ENCODE data around the gene CYP4F8. TPM values are rescaled to one million over a fixed set of nuclear protein-coding genes. Genes with fewer than 3 reads are reported as not detected.

The CYP4F8 gene
- total RNA-seq, 1 experiment from 2014 or later, result not detected

DNA sequence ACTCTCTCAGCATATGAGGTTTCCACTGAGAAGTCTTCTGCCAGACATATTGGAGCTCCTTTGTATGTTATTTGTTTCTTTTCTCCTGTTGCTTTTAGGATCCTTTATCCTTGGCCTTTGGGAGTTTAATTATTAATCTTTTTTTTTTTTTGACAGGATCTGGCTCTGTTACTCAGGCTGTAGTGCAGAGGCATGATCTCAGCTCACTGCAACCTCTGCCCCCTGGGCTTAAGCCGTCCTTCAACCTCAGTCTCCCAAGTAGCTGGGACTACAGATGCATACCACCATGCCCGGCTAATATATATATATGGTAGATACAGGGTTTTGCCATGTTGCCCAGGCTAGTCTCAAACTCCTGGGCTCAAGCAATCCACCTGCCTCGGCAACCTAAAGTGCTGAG, 19.1 kb downstream of the CYP4F8 start:
- TF ChIP-seq, protein P1, sequence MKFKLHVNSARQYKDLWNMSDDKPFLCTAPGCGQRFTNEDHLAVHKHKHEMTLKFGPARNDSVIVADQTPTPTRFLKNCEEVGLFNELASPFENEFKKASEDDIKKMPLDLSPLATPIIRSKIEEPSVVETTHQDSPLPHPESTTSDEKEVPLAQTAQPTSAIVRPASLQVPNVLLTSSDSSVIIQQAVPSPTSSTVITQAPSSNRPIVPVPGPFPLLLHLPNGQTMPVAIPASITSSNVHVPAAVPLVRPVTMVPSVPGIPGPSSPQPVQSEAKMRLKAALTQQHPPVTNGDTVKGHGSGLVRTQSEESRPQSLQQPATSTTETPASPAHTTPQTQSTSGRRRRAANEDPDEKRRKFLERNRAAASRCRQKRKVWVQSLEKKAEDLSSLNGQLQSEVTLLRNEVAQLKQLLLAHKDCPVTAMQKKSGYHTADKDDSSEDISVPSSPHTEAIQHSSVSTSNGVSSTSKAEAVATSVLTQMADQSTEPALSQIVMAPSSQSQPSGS (CRISPR knock-in tag; IDR thresholded peaks at IDR 0.05; ENCODE audit: borderline replicate concordance, low read depth), result no peak
- TF ChIP-seq NFYB (CRISPR knock-in tag; conservative IDR thresholded peaks at IDR 0.05; ENCODE audit: low read depth), result no peak
- no peak for TF ChIP-seq NR2C2 (CRISPR knock-in tag; IDR thresholded peaks at IDR 0.05)
- TF ChIP-seq, protein P2, sequence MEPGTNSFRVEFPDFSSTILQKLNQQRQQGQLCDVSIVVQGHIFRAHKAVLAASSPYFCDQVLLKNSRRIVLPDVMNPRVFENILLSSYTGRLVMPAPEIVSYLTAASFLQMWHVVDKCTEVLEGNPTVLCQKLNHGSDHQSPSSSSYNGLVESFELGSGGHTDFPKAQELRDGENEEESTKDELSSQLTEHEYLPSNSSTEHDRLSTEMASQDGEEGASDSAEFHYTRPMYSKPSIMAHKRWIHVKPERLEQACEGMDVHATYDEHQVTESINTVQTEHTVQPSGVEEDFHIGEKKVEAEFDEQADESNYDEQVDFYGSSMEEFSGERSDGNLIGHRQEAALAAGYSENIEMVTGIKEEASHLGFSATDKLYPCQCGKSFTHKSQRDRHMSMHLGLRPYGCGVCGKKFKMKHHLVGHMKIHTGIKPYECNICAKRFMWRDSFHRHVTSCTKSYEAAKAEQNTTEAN (CRISPR knock-in tag; IDR thresholded peaks at IDR 0.05), result no peak
- TF ChIP-seq EMX1 (CRISPR knock-in tag; IDR thresholded peaks at IDR 0.05), result no peak
- TF ChIP-seq CBFB (CRISPR knock-in tag; IDR thresholded peaks at IDR 0.05; ENCODE audit: low read depth), result no peak
- TF ChIP-seq CREB1 (CRISPR knock-in tag; IDR thresholded peaks at IDR 0.05), result no peak
- H3K4me3 Mint-ChIP-seq, result no peak overlapping the region
- no peak overlapping the region for H3K27ac Mint-ChIP-seq
- peaks cover 6% of the 10 kb centered on the region for H3K27me3 Mint-ChIP-seq (ENCODE audit: low read depth)
- CTCF ChIA-PET, result no interaction called here
- ATAC-seq (no peak), DNase-seq (ENCODE audit: low spot score) (no peak)
- H3K9me3 Mint-ChIP-seq, result peaks cover 54% of the 10 kb centered on the region
- POLR2A ChIA-PET, result interaction anchor here (0.6 kb wide), 1 partner anchor 1419 kb away, joined by 3 read pairs; no protein-coding TSS in a partner anchor
- H3K36me3 Mint-ChIP-seq, result peaks cover 27% of the 10 kb centered on the region
- H3K4me1 Mint-ChIP-seq, result no peaks in the 10 kb centered on the region

DNA sequence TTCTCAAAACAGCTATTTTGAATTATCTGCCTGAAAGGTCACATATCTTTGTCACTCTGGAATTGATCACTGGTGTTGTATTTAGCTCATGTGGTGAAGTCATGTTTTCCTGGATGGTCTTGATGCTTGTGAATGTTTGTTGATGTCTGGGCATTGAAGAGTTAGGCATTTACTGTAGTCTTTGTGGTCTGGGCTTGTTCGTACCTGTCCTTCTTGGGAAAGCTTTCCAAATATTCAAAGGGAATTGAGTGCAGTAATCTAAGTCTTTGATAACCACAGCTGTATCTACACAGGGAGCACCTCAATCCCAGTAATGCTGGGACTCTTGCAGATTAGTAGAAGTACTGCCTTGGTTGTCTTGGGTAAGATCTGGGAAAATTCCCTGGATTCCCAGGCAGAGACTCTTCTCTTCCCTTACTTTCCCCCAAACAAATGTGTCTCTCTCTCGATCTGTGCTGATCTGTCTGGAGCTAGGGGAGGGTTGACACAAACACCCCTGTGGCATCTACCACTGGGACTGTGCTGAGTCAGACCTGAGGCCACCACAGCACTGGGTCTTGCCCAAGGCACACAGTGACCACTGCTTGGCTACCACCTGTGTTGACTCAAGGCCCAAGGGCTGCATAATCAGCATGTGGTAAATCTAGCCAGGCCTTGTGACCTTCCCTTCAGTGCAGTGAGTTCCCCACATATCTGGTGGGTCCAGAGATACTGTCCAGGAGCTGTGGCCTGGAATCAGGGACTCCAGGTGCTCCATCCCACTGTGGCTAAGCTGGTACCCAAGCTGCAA, 20.2 kb downstream of the CYP4F8 start:
- Mint-ChIP-seq H3K4me3 (no peak overlapping the region), H3K27ac (no peak overlapping the region), H3K9me3 (peaks cover 64% of the 10 kb centered on the region), H3K27me3 (ENCODE audit: low read depth) (peaks cover 15% of the 10 kb centered on the region), H3K4me1 (no peaks in the 10 kb centered on the region), H3K36me3 (peaks cover 37% of the 10 kb centered on the region)
- ChIA-PET POLR2A (no interaction called here), CTCF (no interaction called here)
- no peak for DNase-seq (ENCODE audit: low spot score)
- ATAC-seq, result no peak
- TF ChIP-seq, protein P3, sequence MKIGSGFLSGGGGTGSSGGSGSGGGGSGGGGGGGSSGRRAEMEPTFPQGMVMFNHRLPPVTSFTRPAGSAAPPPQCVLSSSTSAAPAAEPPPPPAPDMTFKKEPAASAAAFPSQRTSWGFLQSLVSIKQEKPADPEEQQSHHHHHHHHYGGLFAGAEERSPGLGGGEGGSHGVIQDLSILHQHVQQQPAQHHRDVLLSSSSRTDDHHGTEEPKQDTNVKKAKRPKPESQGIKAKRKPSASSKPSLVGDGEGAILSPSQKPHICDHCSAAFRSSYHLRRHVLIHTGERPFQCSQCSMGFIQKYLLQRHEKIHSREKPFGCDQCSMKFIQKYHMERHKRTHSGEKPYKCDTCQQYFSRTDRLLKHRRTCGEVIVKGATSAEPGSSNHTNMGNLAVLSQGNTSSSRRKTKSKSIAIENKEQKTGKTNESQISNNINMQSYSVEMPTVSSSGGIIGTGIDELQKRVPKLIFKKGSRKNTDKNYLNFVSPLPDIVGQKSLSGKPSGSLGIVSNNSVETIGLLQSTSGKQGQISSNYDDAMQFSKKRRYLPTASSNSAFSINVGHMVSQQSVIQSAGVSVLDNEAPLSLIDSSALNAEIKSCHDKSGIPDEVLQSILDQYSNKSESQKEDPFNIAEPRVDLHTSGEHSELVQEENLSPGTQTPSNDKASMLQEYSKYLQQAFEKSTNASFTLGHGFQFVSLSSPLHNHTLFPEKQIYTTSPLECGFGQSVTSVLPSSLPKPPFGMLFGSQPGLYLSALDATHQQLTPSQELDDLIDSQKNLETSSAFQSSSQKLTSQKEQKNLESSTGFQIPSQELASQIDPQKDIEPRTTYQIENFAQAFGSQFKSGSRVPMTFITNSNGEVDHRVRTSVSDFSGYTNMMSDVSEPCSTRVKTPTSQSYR (CRISPR knock-in tag; IDR thresholded peaks at IDR 0.05), result no peak
- TF ChIP-seq MXD4 (CRISPR knock-in tag; IDR thresholded peaks at IDR 0.05; ENCODE audit: borderline replicate concordance), result no peak
- no peak for TF ChIP-seq TP53 (CRISPR knock-in tag; IDR thresholded peaks at IDR 0.05)
- TF ChIP-seq, protein P4, sequence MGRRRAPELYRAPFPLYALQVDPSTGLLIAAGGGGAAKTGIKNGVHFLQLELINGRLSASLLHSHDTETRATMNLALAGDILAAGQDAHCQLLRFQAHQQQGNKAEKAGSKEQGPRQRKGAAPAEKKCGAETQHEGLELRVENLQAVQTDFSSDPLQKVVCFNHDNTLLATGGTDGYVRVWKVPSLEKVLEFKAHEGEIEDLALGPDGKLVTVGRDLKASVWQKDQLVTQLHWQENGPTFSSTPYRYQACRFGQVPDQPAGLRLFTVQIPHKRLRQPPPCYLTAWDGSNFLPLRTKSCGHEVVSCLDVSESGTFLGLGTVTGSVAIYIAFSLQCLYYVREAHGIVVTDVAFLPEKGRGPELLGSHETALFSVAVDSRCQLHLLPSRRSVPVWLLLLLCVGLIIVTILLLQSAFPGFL (CRISPR knock-in tag; IDR thresholded peaks at IDR 0.05; ENCODE audit: borderline replicate concordance), result no peak
- TF ChIP-seq, protein P5, sequence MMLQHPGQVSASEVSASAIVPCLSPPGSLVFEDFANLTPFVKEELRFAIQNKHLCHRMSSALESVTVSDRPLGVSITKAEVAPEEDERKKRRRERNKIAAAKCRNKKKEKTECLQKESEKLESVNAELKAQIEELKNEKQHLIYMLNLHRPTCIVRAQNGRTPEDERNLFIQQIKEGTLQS (CRISPR knock-in tag; conservative IDR thresholded peaks at IDR 0.05), result no peak
- TF ChIP-seq, protein P6, sequence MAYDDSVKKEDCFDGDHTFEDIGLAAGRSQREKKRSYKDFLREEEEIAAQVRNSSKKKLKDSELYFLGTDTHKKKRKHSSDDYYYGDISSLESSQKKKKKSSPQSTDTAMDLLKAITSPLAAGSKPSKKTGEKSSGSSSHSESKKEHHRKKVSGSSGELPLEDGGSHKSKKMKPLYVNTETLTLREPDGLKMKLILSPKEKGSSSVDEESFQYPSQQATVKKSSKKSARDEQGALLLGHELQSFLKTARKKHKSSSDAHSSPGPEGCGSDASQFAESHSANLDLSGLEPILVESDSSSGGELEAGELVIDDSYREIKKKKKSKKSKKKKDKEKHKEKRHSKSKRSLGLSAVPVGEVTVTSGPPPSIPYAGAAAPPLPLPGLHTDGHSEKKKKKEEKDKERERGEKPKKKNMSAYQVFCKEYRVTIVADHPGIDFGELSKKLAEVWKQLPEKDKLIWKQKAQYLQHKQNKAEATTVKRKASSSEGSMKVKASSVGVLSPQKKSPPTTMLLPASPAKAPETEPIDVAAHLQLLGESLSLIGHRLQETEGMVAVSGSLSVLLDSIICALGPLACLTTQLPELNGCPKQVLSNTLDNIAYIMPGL (CRISPR knock-in tag; IDR thresholded peaks at IDR 0.05), result no peak
- no peak for TF ChIP-seq CBFB (CRISPR knock-in tag; IDR thresholded peaks at IDR 0.05; ENCODE audit: low read depth)
- no peak for TF ChIP-seq CREM (CRISPR knock-in tag; IDR thresholded peaks at IDR 0.05)
- no peak for TF ChIP-seq ZBTB21 (CRISPR knock-in tag; IDR thresholded peaks at IDR 0.05; ENCODE audit: borderline replicate concordance)
- no peak for TF ChIP-seq ZNF671 (CRISPR knock-in tag; IDR thresholded peaks at IDR 0.05)
- TF ChIP-seq, protein P7, sequence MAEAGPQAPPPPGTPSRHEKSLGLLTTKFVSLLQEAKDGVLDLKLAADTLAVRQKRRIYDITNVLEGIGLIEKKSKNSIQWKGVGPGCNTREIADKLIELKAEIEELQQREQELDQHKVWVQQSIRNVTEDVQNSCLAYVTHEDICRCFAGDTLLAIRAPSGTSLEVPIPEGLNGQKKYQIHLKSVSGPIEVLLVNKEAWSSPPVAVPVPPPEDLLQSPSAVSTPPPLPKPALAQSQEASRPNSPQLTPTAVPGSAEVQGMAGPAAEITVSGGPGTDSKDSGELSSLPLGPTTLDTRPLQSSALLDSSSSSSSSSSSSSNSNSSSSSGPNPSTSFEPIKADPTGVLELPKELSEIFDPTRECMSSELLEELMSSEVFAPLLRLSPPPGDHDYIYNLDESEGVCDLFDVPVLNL (CRISPR knock-in tag; IDR thresholded peaks at IDR 0.05; ENCODE audit: borderline replicate concordance, low read depth), result no peak
- TF ChIP-seq ZNF317 (CRISPR knock-in tag; IDR thresholded peaks at IDR 0.05; ENCODE audit: borderline replicate concordance, low read depth), result no peak
- TF ChIP-seq, protein P8, sequence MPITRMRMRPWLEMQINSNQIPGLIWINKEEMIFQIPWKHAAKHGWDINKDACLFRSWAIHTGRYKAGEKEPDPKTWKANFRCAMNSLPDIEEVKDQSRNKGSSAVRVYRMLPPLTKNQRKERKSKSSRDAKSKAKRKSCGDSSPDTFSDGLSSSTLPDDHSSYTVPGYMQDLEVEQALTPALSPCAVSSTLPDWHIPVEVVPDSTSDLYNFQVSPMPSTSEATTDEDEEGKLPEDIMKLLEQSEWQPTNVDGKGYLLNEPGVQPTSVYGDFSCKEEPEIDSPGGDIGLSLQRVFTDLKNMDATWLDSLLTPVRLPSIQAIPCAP (CRISPR knock-in tag; IDR thresholded peaks at IDR 0.05), result no peak
- no peak for TF ChIP-seq ZNF138 (CRISPR knock-in tag; conservative IDR thresholded peaks at IDR 0.05)
- TF ChIP-seq OVOL2 (CRISPR knock-in tag; IDR thresholded peaks at IDR 0.05; ENCODE audit: borderline replicate concordance), result no peak
- TF ChIP-seq, protein P2 (CRISPR knock-in tag; IDR thresholded peaks at IDR 0.05), result no peak

Measured in WTC11 (cell line).